ENCODE measurements around the gene KRT80. TPM values are rescaled to one million over a fixed set of nuclear protein-coding genes. Genes with fewer than 3 reads are reported as not detected.
"Not testable (repeated sequence)": the region's sequence is repeated elsewhere in the genome, so short reads cannot be mapped to it uniquely, and the experiment has no call there.

Gene KRT80
- not detected for total RNA-seq
- 0 reads per million in 2 donors for total RNA-seq

DNA sequence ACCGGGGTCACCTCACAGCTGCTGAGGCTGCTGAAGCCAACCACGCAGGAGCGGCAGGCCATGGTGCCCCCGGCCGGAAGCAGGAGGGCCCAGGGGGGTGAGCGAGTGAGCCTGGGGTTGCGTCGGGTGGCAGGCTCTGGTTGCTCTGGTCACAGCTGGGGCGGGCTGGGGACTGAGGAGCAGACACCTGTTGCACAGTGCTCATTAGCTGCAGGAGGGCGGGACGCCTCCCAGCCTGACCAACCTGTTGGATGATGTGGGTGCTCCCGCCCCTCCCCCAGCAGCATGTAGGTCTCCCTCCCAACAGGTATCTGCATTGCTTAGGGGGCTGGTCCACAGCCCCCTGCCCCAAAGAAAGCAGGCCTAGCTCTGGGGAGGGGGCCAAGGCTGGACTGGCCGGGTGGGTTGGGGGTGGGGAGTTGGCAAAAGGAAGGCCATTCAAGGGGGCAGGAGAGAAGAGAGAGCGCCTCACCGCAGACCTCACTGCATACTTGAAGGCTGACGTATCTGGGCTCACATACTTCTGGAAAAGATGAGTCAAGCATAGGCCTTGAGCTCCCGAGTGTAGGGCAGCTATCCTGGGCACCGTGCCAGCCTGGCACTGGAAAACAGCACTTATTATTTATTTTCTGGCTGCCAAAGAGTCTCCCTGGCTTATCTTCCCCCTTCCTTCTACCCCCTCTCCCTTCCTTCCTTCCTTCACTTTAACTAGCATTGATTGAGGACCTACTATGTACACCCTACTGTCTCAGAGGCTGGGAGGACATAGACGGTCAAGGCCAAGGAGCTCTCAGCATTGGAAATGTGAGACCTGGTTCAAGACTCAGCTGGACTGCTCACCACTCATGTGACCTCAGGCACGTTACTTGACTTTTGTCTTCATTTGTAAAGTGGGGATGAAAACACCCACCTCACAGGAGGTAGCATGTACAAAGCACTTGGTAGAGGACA lies at the start of gene KRT80:
Gene KRT80, minus strand, starts transcription at position 174 of the 951 bp plus-strand sequence. Its CDS starts 112 bp downstream, at position 62.
- H3K4me1 Mint-ChIP-seq: peaks cover 10% of the 10 kb centered on the region
- no peak for ATAC-seq

DNA sequence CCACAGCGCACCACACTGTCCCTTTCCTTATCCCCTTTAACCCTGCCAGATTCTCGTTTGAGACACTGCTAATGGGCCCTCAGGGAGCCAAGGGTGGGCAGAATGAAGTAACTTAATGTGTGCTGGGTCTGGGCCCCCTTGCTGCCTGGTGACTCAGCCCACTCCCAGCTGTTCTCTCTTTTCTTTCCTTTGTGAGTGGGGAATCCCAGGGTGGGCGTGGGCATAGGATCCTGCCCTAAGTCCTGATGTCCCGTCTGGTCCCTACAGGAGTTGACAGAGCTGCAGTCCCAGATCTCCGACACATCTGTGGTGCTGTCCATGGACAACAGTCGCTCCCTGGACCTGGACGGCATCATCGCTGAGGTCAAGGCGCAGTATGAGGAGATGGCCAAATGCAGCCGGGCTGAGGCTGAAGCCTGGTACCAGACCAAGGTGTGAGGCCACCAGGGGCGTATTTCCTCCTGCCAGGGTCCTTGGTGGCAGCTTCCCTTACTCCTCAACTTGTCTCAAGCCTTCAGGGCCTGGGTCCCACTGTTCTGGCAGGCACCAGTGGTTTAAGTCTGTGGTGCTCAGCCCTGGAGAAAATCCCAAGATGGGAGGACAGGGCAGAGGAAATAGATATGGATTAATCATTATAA lies 49.5 kb upstream of the KRT80 start:
- no peaks in the 10 kb centered on the region for H3K9me3 ChIP-seq (ENCODE audit: control insufficient read depth, low read length, poor library complexity, severe bottlenecking)
- peaks cover 11% of the 10 kb centered on the region for H3K27me3 Mint-ChIP-seq
- H3K4me1 Mint-ChIP-seq: peaks cover 24% of the 10 kb centered on the region
- DNase-seq (no peak), ATAC-seq (no peak)
- no peak overlapping the region for H3K27ac Mint-ChIP-seq
- no peaks in the 10 kb centered on the region for H3K36me3 Mint-ChIP-seq (ENCODE audit: low read depth)
- no peak overlapping the region for H3K4me3 Mint-ChIP-seq

More for the DNA sequence above, at the start of gene KRT80:
- H3K4me3 Mint-ChIP-seq: no peak within 1 kb of the TSS
- H3K27me3 Mint-ChIP-seq: peaks cover 40% of the 10 kb centered on the region
- H3K36me3 Mint-ChIP-seq (ENCODE audit: low read depth): no peaks in the 10 kb centered on the region
- no peak for DNase-seq
- H3K27ac Mint-ChIP-seq: no peak within 1 kb of the TSS
- no peaks in the 10 kb centered on the region for H3K9me3 ChIP-seq (ENCODE audit: control insufficient read depth, low read length, poor library complexity, severe bottlenecking)

DNA sequence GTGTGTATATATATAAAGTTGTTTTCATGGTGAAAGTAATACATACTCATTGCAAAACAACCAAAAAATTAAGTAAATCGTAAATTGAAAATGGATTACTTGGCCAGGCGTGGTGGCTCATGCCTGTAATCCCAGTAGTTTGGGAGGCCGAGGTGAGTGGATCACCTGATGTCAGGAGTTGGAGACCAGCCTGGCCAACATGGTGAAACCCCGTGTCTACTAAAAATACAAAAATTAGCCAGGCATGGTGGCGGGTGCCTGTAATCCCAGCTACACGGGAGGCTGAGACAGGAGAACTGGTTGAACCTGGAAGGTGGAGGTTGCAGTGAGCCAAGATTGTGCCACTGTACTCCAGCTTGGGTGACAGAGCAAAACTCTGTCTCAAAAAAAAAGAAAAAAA lies 48.4 kb upstream of the KRT80 start:
- H3K27me3 Mint-ChIP-seq: peaks cover 19% of the 10 kb centered on the region
- H3K36me3 Mint-ChIP-seq (ENCODE audit: low read depth); H3K4me3 Mint-ChIP-seq; DNase-seq; ATAC-seq; H3K9me3 ChIP-seq (ENCODE audit: control insufficient read depth, low read length, poor library complexity, severe bottlenecking): not testable (repeated sequence)
- H3K4me1 Mint-ChIP-seq: peaks cover 16% of the 10 kb centered on the region
- peak overlapping the region; percentile 49 for H3K27ac Mint-ChIP-seq

DNA sequence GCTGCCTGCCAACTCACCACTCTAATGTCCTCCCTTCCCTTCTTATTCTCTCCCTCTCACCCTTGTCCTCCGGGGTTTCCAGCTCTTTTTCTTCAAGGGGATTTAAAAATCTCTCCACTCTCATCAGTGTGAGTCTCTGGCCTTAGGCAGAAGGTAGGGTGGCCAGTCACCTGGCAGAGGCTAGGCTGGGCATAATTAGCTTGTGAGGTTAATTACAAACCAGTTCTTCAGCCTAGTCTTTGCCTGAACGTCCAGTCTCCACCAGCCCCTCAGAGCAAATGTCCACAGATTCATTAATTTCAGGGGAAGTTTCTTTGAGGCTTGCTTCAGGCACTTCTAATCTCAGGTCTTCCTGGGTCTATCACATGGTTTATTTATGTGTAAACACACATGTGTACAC lies 48.0 kb upstream of the KRT80 start:
- Mint-ChIP-seq H3K4me1 (peaks cover 15% of the 10 kb centered on the region), H3K4me3 (no peak overlapping the region), H3K27ac (peak overlapping the region; percentile 49), H3K27me3 (peaks cover 23% of the 10 kb centered on the region), H3K36me3 (ENCODE audit: low read depth) (peaks cover 3% of the 10 kb centered on the region)
- H3K9me3 ChIP-seq (ENCODE audit: control insufficient read depth, low read length, poor library complexity, severe bottlenecking): no peaks in the 10 kb centered on the region
- DNase-seq (no peak), ATAC-seq (no peak)

DNA sequence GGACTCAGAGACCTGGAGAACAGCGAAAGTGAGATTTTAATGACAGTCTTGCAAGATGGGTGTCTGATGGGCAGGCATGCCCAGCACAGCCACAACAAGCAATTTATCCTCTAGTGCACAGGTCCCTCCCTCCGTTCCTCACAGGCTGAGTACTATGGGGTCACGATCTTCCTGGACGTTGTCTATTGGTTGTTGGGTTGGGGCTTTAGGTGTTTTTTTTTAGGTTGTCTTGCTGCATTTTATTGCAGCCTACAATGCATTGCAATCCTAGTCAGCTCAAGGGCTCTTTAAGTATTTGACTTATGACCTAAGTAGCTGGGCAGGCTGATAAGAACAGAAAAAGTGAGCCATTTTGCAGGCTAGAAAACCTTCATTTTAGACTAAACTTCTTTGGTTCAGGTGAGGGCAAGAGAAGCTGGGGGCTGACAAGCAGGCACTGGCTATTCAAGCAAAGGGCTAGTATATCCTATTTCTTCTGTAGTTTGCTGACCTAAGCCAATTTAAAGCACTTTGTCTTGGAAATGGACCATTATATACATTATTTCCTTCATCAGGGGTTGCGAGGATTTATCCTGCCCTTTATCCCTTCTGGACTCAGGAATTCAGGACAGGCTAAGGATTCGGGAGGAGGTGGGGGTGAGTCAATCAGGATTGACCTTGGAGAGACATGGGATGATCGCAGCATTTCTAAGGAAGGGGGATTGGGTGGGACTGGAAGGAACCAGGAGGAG lies 47.3 kb upstream of the KRT80 start:
- no peak overlapping the region for H3K4me3 Mint-ChIP-seq
- peaks cover 29% of the 10 kb centered on the region for H3K27me3 Mint-ChIP-seq
- ATAC-seq (no peak), DNase-seq (no peak)
- H3K27ac Mint-ChIP-seq: peak overlapping the region; percentile 49
- H3K36me3 Mint-ChIP-seq (ENCODE audit: low read depth): peaks cover 6% of the 10 kb centered on the region
- H3K4me1 Mint-ChIP-seq: peaks cover 10% of the 10 kb centered on the region
- no peaks in the 10 kb centered on the region for H3K9me3 ChIP-seq (ENCODE audit: control insufficient read depth, low read length, poor library complexity, severe bottlenecking)

DNA sequence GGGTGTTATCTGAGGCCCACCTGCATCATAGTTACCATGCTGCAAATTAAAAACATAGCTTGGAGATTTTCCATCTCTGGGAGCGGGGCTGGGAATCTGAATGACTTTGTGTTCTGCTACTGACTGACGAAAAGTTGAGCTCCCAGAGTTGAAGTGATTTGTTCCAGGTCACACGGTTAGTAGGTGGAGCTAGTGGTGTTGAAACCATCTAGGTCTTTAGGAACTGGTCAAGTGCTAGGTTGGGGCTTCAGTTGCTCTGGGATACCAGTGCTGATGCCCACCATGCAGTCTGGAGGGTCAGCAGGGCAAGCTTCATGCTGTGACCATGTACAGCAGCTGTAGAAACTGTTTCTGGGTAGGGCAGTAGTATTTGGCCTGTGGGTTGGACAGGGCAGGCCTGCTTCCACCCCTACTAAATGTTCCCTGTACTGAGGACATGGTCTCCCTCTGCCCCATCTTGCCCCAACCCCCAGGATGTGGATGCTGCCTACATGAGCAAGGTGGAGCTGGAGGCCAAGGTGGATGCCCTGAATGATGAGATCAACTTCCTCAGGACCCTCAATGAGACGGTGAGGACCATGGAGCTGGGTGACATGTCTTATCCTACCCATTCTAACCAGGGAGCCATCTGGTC lies 46.5 kb upstream of the KRT80 start:
- Mint-ChIP-seq H3K27ac (no peak overlapping the region), H3K27me3 (peaks cover 30% of the 10 kb centered on the region)

DNA sequence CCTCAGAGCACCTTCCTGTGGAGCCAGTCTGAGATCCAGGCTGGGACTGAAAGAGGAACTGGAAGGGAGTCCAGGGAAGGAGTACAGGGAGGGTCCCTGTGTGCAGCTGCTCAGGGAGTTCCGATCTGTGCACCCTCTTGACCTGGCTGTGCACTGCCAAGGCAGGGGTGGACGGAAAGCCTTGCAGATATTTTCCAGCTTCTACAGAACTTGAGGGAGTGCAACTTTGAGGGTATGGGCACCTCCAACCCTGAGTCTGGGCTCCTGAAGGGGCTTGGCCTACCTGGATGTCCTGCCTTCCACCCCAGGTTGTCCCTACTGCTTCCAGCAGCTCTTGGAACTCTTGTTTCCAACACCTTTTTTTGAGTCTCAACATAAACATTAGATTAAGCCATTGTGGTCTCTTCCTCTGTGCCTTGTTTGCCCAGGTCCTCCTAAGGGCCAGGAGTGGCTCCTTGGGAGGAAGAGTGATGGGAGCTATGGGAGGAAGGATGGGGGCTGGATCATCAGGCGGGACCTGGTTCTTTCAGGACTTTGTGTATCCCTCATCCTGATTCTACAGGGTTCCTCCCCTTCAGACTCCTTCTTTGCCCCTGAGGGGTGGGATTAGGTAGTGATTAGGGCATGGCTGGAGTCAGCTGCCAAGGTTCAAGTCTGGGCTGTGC lies 44.7 kb upstream of the KRT80 start:
- Mint-ChIP-seq H3K27ac (no peak overlapping the region), H3K4me1 (peaks cover 5% of the 10 kb centered on the region), H3K27me3 (peaks cover 43% of the 10 kb centered on the region), H3K36me3 (ENCODE audit: low read depth) (peaks cover 8% of the 10 kb centered on the region), H3K4me3 (no peak overlapping the region)
- no peaks in the 10 kb centered on the region for H3K9me3 ChIP-seq (ENCODE audit: control insufficient read depth, low read length, poor library complexity, severe bottlenecking)
- ATAC-seq (no peak), DNase-seq (no peak)

More for the DNA sequence above, 46.5 kb upstream of the KRT80 start:
- no peak for ATAC-seq
- Mint-ChIP-seq H3K4me1 (peaks cover 5% of the 10 kb centered on the region), H3K36me3 (ENCODE audit: low read depth) (peaks cover 6% of the 10 kb centered on the region), H3K4me3 (no peak overlapping the region)
- no peaks in the 10 kb centered on the region for H3K9me3 ChIP-seq (ENCODE audit: control insufficient read depth, low read length, poor library complexity, severe bottlenecking)
- DNase-seq: no peak

DNA sequence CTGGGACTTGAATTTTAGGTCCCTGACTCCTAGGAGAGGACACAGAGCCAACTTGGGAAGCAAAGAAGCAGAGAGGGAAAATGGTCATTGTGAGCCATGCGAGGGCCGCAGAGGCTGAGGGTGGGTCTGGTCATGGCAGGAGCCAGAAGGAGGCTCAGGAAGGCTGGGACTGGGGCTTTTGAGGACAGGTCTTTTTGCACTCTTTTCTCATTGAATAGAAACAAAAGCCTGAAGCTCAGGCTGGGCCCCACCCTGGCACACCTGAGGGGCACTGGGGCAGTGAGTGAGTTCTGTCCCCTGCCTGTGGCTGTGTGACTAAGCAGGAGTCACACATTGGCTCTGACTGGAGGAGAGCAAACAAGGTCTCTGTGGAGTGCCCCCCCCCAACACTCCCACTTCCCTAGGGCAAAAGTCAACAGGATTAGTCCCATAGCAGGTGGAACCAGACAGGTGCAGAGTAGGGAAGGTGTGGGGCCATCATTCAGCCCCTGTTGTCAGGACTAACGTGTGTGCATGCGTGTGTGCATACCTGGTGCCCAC lies 44.1 kb upstream of the KRT80 start:
- peaks cover 49% of the 10 kb centered on the region for H3K27me3 Mint-ChIP-seq
- DNase-seq (no peak), ATAC-seq (no peak)
- no peak overlapping the region for H3K4me3 Mint-ChIP-seq
- peak overlapping the region; percentile 24 for H3K27ac Mint-ChIP-seq
- peaks cover 5% of the 10 kb centered on the region for H3K4me1 Mint-ChIP-seq
- H3K9me3 ChIP-seq (ENCODE audit: control insufficient read depth, low read length, poor library complexity, severe bottlenecking): no peaks in the 10 kb centered on the region
- H3K36me3 Mint-ChIP-seq (ENCODE audit: low read depth): peaks cover 13% of the 10 kb centered on the region

DNA sequence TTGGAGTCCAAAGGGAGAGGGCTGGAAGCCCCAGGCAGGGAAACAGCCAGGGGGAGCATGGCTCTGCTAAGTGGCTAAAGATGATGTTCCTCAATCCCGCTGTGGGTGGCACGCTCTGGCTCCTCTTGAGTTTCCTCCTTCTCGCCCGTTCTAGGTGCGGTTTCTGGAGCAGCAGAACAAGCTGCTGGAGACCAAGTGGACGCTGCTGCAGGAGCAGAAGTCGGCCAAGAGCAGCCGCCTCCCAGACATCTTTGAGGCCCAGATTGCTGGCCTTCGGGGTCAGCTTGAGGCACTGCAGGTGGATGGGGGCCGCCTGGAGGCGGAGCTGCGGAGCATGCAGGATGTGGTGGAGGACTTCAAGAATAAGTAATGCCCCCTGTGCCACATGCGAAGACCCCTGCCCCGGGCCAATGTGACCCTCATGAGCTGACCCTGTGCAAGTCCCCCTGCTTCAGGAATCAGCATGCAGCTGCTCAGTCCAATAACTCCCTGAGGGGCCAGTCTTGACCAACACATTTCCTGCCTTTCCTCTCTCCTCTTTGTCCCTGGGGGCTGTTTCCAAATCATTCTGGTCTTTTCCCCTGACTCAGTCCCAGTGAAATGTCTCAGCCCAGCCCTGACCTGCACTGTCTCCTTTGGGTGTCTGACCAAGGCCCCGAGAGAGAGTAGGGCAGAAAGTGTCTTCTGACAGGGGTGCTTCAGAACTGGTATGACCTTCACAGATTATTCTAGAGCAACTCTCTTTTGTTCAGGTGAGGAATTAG lies 43.4 kb upstream of the KRT80 start:
- peaks cover 54% of the 10 kb centered on the region for H3K27me3 Mint-ChIP-seq
- DNase-seq: no peak

DNA sequence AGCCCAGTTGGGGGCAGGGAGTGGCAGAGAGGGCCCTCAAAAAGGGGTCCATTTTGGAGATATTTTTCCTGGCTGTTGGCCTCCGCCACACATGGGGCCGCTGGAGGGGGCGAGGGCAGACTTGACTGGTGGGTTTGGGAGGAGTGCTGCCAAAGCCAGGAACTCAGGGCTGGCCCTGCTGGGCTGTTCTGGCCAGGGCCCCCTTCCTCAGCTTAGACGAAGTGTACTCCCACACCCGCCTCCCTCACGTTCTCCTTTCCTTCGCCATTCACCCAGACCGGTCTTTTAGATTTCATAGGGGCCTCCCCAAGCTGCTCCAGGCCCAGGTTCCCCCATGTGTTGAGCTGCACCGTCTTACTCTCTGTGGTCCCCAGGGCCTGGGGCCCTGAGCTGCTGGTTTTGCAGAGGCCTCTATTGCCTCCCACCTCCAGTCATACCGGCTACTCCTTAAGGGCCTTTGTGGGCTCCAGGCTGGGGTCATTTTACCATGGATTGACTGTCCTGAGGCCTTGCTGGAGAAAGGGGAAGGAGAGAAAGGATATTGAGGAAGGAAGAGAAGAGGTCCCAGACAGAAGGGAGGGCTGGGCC lies 42.5 kb upstream of the KRT80 start:
- H3K27me3 Mint-ChIP-seq: peaks cover 62% of the 10 kb centered on the region
- H3K9me3 ChIP-seq (ENCODE audit: control insufficient read depth, low read length, poor library complexity, severe bottlenecking): no peaks in the 10 kb centered on the region
- no peak overlapping the region for H3K4me3 Mint-ChIP-seq
- no peak for DNase-seq
- peaks cover 15% of the 10 kb centered on the region for H3K36me3 Mint-ChIP-seq (ENCODE audit: low read depth)
- H3K4me1 Mint-ChIP-seq: peaks cover 5% of the 10 kb centered on the region
- no peak overlapping the region for H3K27ac Mint-ChIP-seq
- ATAC-seq: no peak

More for the DNA sequence above, 43.4 kb upstream of the KRT80 start:
- peaks cover 5% of the 10 kb centered on the region for H3K4me1 Mint-ChIP-seq
- H3K4me3 Mint-ChIP-seq: no peak overlapping the region
- ATAC-seq: no peak
- no peaks in the 10 kb centered on the region for H3K9me3 ChIP-seq (ENCODE audit: control insufficient read depth, low read length, poor library complexity, severe bottlenecking)
- peaks cover 13% of the 10 kb centered on the region for H3K36me3 Mint-ChIP-seq (ENCODE audit: low read depth)
- H3K27ac Mint-ChIP-seq: peak overlapping the region; percentile 24

DNA sequence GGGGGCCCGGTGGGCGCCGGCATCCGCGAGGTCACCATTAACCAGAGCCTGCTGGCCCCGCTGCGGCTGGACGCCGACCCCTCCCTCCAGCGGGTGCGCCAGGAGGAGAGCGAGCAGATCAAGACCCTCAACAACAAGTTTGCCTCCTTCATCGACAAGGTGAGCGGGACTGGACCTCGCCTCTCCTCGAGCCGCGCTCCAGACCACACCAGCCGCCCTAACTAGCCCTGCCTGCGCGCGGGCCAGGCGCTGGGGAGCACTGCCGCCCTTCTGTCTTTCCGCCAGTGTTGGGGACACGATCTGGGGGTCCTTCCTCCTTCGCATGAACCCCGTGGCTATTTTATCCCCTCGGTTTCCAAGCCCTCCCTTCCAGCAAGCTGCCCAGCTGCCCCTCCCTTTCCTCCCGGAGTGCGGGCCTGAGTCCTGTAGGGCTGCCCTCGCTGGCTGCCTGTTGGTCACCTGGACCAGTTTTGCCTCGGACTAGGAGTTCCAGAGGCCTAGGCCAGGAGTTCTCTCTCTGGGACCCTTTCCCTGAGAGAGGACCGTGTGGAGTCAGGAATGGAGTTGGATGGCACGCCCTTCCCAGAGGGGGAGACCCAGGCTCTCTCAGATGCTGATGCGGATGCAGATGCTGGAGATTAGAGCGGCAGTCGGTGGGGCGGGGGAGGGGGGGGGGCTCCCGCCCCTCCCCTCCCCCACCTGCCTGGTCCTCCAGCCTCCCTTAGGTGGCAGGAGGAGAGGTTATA lies 41.8 kb upstream of the KRT80 start:
- no peak overlapping the region for H3K27ac Mint-ChIP-seq
- H3K4me3 Mint-ChIP-seq: peak overlapping the region; percentile 57
- H3K9me3 ChIP-seq (ENCODE audit: control insufficient read depth, low read length, poor library complexity, severe bottlenecking): no peaks in the 10 kb centered on the region
- no peak for DNase-seq
- peaks cover 5% of the 10 kb centered on the region for H3K4me1 Mint-ChIP-seq
- peaks cover 15% of the 10 kb centered on the region for H3K36me3 Mint-ChIP-seq (ENCODE audit: low read depth)
- peaks cover 69% of the 10 kb centered on the region for H3K27me3 Mint-ChIP-seq
- ATAC-seq: no peak

Measured in T-helper 17 cell (primary cell).